Activated CD8-positive, alpha-beta T cell treated with anti-CD3 and anti-CD28 coated beads for 36 hours (primary cell): Measurements from ENCODE around the gene BMP6. TPM values are rescaled to one million over a fixed set of nuclear protein-coding genes. Genes with fewer than 3 reads are reported as not detected.

Source experiments
- ATAC-seq: fragments of 200-7000 bp; cut with Tn5 transposase; one replicate; pipeline ENCODE4 v1.10.0; 2021; ENCODE audit warnings: mild to moderate bottlenecking, moderate library complexity
- CTCF ChIA-PET: fragments of 350-600 bp; sonication (Branson Sonifier 250); formaldehyde crosslinking; loops from one replicate; lab custom pipeline; 2021; ENCODE audit warnings: antibody characterized with exemption; lab: Charles Lee
- POLR2A ChIA-PET: fragments of 350-600 bp; sonication (Branson Sonifier 250); formaldehyde crosslinking; loops from one replicate; lab custom pipeline; 2021; ENCODE audit warnings: antibody characterized with exemption; lab: Charles Lee
- DNase-seq: peaks from one replicate; pipeline ENCODE4 v3.0.0-alpha.2; 2020
- H3K27ac Mint-ChIP-seq: one replicate; pipeline ENCODE4 v1.8.0; 2021; ENCODE audit warnings: mild to moderate bottlenecking, mixed read lengths
- H3K27me3 Mint-ChIP-seq: one replicate; pipeline ENCODE4 v1.8.0; 2021; ENCODE audit warnings: mixed read lengths
- H3K36me3 Mint-ChIP-seq: one replicate; pipeline ENCODE4 v1.8.0; 2021; ENCODE audit warnings: low read depth, mixed read lengths
- H3K4me1 Mint-ChIP-seq: one replicate; pipeline ENCODE4 v1.8.0; 2021; ENCODE audit warnings: low read depth, mixed read lengths
- H3K4me3 Mint-ChIP-seq: one replicate; pipeline ENCODE4 v1.8.0; 2021; ENCODE audit warnings: mild to moderate bottlenecking, moderate library complexity, mixed read lengths
- H3K9me3 Mint-ChIP-seq: one replicate; pipeline ENCODE4 v1.8.0; 2021; ENCODE audit warnings: mixed read lengths
- intact Hi-C: fragments of 100-400 bp; cut with micrococcal nuclease; formaldehyde crosslinking; loops from one replicate; pipeline ENCODE4 v1.10.0; 2022
- total RNA-seq, 2 experiments: library from RNA; stranded (reverse); gene quantifications; one replicate each; pipeline ENCODE4 v1.2.3, GENCODE V29; 2021
- TF ChIP-seq, protein P1 (sequence below): fragments of 200-600 bp; IDR thresholded peaks from one replicate; pipeline ENCODE4 v1.8.0; 2022; ENCODE audit warnings: antibody characterized with exemption, mild to moderate bottlenecking

BMP6 gene
- total RNA-seq, 2 experiments from 2014 or later = 0.09 to 0.18 TPM

DNA sequence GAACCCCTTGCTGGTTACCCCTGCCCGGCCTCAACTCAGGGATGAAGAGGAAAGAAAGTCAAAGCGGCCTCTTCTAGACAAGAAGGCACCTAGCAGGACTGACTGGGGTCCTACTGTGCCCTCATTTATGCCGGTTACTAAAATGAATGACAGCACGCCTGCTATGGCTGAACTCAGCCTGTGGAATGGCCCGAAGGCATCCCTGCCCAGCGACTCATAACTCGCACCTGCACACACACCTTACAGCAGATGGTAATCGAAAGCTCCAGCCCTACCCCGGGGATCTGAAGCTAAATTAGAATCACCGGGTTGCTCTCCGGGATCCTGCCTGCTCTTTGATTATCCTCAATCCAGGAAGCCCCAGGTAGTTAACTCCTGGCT, 185.4 kb downstream of the BMP6 start:
- Mint-ChIP-seq H3K27me3 (peaks cover 4% of the 10 kb centered on the region), H3K4me1 (peaks cover 14% of the 10 kb centered on the region), H3K9me3 (no peaks in the 10 kb centered on the region), H3K36me3 (peaks cover 8% of the 10 kb centered on the region), H3K27ac (no peak overlapping the region), H3K4me3 (no peak overlapping the region)
- ATAC-seq = no peak
- intact Hi-C loops = no loop called here
- POLR2A ChIA-PET = no interaction called here
- DNase-seq = no peak
- TF ChIP-seq, protein P1, sequence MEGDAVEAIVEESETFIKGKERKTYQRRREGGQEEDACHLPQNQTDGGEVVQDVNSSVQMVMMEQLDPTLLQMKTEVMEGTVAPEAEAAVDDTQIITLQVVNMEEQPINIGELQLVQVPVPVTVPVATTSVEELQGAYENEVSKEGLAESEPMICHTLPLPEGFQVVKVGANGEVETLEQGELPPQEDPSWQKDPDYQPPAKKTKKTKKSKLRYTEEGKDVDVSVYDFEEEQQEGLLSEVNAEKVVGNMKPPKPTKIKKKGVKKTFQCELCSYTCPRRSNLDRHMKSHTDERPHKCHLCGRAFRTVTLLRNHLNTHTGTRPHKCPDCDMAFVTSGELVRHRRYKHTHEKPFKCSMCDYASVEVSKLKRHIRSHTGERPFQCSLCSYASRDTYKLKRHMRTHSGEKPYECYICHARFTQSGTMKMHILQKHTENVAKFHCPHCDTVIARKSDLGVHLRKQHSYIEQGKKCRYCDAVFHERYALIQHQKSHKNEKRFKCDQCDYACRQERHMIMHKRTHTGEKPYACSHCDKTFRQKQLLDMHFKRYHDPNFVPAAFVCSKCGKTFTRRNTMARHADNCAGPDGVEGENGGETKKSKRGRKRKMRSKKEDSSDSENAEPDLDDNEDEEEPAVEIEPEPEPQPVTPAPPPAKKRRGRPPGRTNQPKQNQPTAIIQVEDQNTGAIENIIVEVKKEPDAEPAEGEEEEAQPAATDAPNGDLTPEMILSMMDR = no peak
- CTCF ChIA-PET = no interaction called here

DNA sequence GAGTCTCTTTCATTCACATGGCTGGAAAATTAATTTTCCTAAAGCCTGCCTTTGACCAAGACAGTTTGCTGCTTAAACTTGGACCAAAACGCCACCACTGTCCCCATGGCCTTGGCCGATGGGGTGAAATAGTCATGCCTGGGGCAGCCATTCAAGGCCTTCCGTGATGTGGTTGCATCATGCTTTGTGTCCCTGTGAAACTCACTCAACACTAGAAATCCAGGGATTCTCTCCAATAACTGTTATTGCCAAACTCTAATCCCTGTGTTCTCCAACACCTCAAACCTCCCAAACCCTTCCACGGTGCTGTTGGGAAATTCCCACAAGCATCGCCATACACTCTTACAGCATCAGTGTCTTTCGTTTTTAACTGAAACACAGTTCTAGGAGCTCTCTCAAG, 186.1 kb downstream of the BMP6 start:
- POLR2A ChIA-PET = interaction anchor here (1.0 to 1.2 kb wide), 2 partner anchors 51 to 523 kb away, joined by 3 read pairs; partner anchors contain the start of genes CAGE1 and RIOK1
- peaks cover 14% of the 10 kb centered on the region for H3K4me1 Mint-ChIP-seq
- CTCF ChIA-PET = no interaction called here
- ATAC-seq (no peak), DNase-seq (no peak)
- H3K36me3 Mint-ChIP-seq = peaks cover 8% of the 10 kb centered on the region
- H3K4me3 Mint-ChIP-seq = no peak overlapping the region
- H3K27me3 Mint-ChIP-seq = peaks cover 4% of the 10 kb centered on the region
- TF ChIP-seq, protein P1 = no peak
- intact Hi-C loops = no loop called here
- H3K9me3 Mint-ChIP-seq = no peaks in the 10 kb centered on the region
- H3K27ac Mint-ChIP-seq = no peak overlapping the region

DNA sequence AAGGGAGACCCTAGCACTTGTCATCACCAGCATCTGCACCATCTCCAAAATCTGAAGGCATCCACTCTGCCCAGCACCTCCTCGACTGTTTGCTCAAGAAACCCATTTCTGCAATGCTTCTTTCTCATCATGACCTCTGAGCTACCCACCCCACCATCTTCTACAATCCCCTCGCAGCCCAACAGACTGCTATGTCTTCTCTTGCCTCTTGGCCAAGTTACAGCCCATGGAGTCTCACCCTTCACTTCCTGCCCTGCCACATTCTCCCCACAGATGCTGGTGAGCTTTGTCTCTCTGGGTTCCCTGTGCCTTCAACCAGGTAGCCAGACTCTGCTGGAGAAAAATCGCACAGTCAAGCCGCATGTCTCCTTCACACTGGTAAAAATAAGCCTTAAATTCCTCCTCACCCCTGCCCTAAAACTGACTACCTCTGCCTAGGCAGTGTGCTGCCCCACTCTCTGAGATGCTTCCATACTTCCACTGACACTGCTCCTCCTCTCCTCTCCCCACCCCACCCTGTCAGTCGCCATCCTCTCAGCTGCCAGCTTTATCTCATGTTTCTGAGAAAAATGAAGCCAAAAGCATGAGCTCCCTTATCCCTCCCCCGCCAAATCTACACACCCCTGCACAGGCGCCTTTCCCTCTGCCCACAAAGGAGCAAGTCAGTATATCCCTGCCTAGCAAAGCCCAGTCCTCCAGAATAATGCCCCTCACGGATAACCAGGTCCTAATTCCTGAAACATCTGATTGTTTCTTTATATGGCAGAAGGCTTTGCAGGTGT, 187.0 kb downstream of the BMP6 start:
- ATAC-seq = no peak
- CTCF ChIA-PET = no interaction called here
- H3K27ac Mint-ChIP-seq = no peak overlapping the region
- H3K36me3 Mint-ChIP-seq = peaks cover 5% of the 10 kb centered on the region
- H3K4me1 Mint-ChIP-seq = peaks cover 8% of the 10 kb centered on the region
- H3K9me3 Mint-ChIP-seq = no peaks in the 10 kb centered on the region
- H3K27me3 Mint-ChIP-seq = peaks cover 4% of the 10 kb centered on the region
- no peak for DNase-seq
- TF ChIP-seq, protein P1 = no peak
- intact Hi-C loops = no loop called here
- H3K4me3 Mint-ChIP-seq = no peak overlapping the region
- POLR2A ChIA-PET = interaction anchor here (1.0 to 1.2 kb wide), 2 partner anchors 50 to 524 kb away, joined by 3 read pairs; partner anchors contain the start of genes CAGE1 and RIOK1

DNA sequence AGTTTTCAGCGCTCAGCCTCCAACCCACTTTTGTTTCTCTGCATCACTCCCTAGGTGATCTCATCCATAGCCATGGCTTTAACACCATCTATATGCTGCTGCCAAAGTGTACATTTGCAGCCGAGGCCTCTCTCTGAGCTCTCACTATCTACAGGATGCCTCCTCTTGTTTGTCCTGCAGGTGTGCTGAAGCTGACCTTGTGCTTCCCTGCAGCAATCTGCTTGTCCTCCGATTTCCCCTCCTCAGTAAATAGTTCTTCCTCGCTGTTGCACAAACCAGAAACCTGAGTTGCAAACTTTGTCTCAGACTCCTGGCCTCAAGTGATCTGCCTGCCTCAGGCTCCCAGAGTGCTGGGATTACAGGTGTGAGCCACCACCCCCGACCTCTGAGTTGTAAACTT, 188.4 kb downstream of the BMP6 start:
- ChIA-PET CTCF (interaction anchor here (0.6 kb wide), 1 partner anchor 15 kb away, joined by 3 read pairs; no protein-coding TSS in a partner anchor), POLR2A (interaction anchor here (0.6 to 0.9 kb wide), 2 partner anchors 24 to 184 kb away, joined by 3 read pairs; no protein-coding TSS in a partner anchor)

More for the DNA sequence above, 188.4 kb downstream of the BMP6 start:
- H3K4me1 Mint-ChIP-seq = peaks cover 2% of the 10 kb centered on the region
- H3K4me3 Mint-ChIP-seq = no peak overlapping the region
- no peak overlapping the region for H3K27ac Mint-ChIP-seq
- H3K36me3 Mint-ChIP-seq = peaks cover 3% of the 10 kb centered on the region
- intact Hi-C loops = no loop called here
- H3K9me3 Mint-ChIP-seq = no peaks in the 10 kb centered on the region
- DNase-seq = no peak
- ATAC-seq = no peak
- TF ChIP-seq, protein P1 = no peak
- peaks cover 4% of the 10 kb centered on the region for H3K27me3 Mint-ChIP-seq
